ENCODE data around the gene USP48.
"Not testable (repeated sequence)": the region's sequence is repeated elsewhere in the genome, so short reads cannot be mapped to it uniquely, and the experiment has no call there.

Gene USP48

GRCh38 chr1:21775985-21776562, 6.9 kb downstream of the USP48 start:
- DNase-seq (ENCODE audit: low spot score) = no peak
- H3K27ac ChIP-seq = no peak overlapping the region
- no peak for TF ChIP-seq CTCF (conservative IDR thresholded peaks at IDR 0.05; ENCODE audit: low read depth)
- POLR2A ChIA-PET (ENCODE audit: low non-redundant PET) = no interaction called here
- CTCF ChIA-PET = interaction anchor here (0.6 kb wide), 1 partner anchor 1232 kb away, joined by 5 read pairs; no protein-coding TSS in a partner anchor

- no peak overlapping the region for H3K27ac ChIP-seq
- DNase-seq (ENCODE audit: low spot score) = no peak
- CTCF ChIA-PET = no interaction called here
- POLR2A ChIA-PET (ENCODE audit: low non-redundant PET) = no interaction called here
- no peak for TF ChIP-seq CTCF (conservative IDR thresholded peaks at IDR 0.05; ENCODE audit: low read depth)
Measured at GRCh38 chr1:21775550-21775914, 7.4 kb downstream of the USP48 start.

DNA sequence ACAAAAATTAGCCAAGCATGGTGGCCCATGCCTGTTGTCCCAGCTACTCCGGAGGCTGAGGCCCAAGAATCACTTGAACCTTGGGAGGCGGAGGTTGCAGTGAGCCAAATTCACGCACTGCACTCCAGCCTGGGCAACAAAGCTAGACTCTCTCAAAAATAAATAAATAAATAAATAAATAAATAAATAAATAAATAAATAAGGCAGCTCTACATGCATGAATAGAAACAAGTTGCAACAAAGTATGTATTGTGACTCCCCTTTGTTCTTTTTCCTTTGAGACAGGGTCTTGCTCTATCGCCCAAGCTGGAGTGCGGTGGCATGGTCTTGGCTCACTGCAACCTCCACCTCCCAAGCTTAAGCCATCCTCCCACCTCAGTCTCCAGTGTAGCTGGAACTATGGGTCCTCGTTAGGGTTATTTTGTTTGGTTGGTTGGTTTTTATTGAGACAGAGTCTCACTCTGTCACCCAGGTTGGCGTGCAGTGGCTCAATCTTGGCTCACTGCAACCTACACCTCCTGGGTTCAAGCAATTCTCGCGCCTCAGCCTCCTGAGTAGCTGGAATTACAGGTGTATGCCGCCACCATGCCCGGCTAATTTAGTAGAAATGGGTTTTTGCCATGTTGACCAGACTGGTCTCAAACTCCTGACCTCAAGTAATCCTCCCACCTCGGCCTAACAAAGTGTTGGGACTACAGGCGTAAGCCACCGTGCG, 8.0 kb downstream of the USP48 start:
- POLR2A ChIA-PET (ENCODE audit: low non-redundant PET) = no interaction called here
- CTCF ChIA-PET = interaction anchor here (0.6 kb wide), 1 partner anchor 328 kb away, joined by 3 read pairs; no protein-coding TSS in a partner anchor
- TF ChIP-seq CTCF (conservative IDR thresholded peaks at IDR 0.05; ENCODE audit: low read depth) = no peak
- no peak for DNase-seq (ENCODE audit: low spot score)
- H3K27ac ChIP-seq = no peak overlapping the region

DNA sequence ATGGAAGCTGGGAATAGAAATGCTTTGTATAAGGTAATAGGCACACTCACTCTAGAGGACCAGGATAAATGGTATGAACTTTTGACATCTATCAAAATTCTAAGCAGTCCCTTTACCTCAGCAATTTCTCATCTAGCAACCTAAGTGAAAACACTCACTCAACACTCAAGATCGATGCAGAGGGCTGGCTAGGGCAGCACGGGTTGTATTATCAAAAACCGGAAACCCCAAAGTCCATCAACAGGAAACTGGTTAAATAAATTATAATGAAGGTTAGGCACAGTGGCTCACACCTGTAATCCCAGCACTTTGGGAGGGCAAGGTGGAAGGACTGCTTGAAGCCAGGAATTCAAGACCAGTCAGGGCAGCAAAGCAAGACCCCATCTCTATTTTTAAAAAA, 9.4 kb downstream of the USP48 start:
- CTCF ChIA-PET = interaction anchor here (0.6 kb wide), 1 partner anchor 168 kb away, joined by 3 read pairs; no protein-coding TSS in a partner anchor
- no peak overlapping the region for H3K27ac ChIP-seq
- no peak for DNase-seq (ENCODE audit: low spot score)
- TF ChIP-seq CTCF (conservative IDR thresholded peaks at IDR 0.05; ENCODE audit: low read depth) = no peak
- POLR2A ChIA-PET (ENCODE audit: low non-redundant PET) = interaction anchor here (0.9 kb wide), 1 partner anchor 10 kb away, joined by 4 read pairs; the partner anchor contains the start of gene USP48

DNA sequence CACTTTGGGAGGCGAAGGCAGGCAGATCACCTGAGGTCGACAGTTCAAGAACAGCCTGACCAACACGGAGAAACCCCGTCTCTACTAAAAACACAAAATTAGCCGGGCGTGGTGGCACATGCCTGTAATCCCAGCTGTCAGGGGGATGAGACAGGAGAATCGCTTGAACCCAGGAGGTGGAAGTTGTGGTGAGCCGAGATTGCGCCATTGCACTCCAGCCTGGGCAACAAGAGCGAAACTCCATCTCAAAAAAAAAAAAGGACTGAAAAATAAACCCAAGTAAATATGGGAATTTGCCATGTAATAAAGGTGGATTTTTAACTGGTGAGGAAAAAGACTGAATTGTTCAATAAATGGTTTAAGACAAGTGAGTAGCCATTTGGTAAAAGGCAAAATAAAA, 11.3 kb downstream of the USP48 start:
- H3K27ac ChIP-seq; DNase-seq (ENCODE audit: low spot score); CTCF ChIA-PET; POLR2A ChIA-PET (ENCODE audit: low non-redundant PET): not testable (repeated sequence)

DNA sequence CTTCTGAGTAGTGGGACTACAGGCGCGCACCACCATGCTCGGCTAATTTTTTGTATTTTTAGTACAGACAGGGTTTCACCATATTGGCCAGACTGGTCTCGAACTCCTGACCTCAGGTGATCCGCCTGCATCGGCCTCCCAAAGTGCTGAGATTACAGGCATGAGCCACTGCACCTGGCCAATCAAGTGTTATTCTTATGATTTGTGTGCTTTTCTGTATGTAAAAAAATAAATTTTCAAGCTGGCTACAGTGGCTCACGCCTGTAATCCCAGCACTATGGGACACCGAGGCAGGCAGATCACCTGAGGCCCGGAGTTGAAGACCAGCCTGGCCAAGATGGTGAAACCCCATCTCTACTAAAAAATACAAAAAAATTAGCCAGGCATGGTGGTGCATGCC, 12.3 kb downstream of the USP48 start:
- CTCF ChIA-PET; DNase-seq (ENCODE audit: low spot score); POLR2A ChIA-PET (ENCODE audit: low non-redundant PET): not testable (repeated sequence)
- H3K27ac ChIP-seq = 0 out of 2 replicates have a peak overlapping the region, but pooled peaks have one; percentile 1

GRCh38 chr1:21770201-21770600, 12.7 kb downstream of the USP48 start:
- 0 out of 2 replicates have a peak overlapping the region, but pooled peaks have one; percentile 1 for H3K27ac ChIP-seq
- POLR2A ChIA-PET (ENCODE audit: low non-redundant PET) = no interaction called here
- DNase-seq (ENCODE audit: low spot score) = no peak
- CTCF ChIA-PET = no interaction called here
- TF ChIP-seq CTCF (conservative IDR thresholded peaks at IDR 0.05; ENCODE audit: low read depth) = no peak

DNA sequence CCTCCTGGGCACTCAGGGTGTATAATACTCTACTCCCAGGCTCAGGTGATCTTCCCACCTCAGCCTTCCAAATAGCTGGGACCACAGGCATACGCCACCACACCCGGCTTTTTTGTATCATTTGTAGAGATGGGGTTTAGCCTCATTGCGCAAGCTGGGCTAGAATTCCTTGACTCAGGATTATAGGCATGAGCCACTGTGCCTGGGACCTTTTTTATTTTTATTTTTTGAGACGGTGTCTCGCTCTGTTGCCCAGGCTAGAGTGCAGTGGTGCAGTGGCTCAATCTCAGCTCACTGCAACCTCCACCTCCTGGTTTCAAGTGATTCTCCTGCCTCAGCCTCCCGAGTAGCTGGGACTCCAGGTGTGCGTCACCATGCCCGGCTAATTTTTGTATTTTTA, 15.8 kb downstream of the USP48 start:
- DNase-seq (ENCODE audit: low spot score); POLR2A ChIA-PET (ENCODE audit: low non-redundant PET): not testable (repeated sequence)
- H3K27ac ChIP-seq = peak overlapping the region; percentile 41
- CTCF ChIA-PET = interaction anchor here (0.7 kb wide), 1 partner anchor 520 kb away, joined by 3 read pairs; no protein-coding TSS in a partner anchor
